Kidney epithelial cell (primary cell): Measurements from ENCODE around the gene DNAJB12. TPM values are rescaled to one million over a fixed set of nuclear protein-coding genes. Genes with fewer than 3 reads are reported as not detected.
"Not testable (repeated sequence)": the region's sequence is repeated elsewhere in the genome, so short reads cannot be mapped to it uniquely, and the experiment has no call there.

ENCODE experiments used
- DNase-seq: peaks from one replicate; pipeline ENCODE4 v3.0.0-alpha.2; 2010; ENCODE audit warnings: low read depth
- H3K27me3 ChIP-seq: 2 replicates; pipeline ENCODE4 v1.6.0; 2011; ENCODE audit warnings: low read length; ENCODE audit not compliant: control insufficient read depth, insufficient read depth
- H3K36me3 ChIP-seq: 2 replicates; pipeline ENCODE4 v1.5.1; 2011; ENCODE audit warnings: low read length; ENCODE audit not compliant: control insufficient read depth, insufficient read depth
- H3K4me3 ChIP-seq: 2 replicates; pipeline ENCODE4 v1.5.1; 2011; ENCODE audit warnings: low read depth, mild to moderate bottlenecking, control low read depth, low read length
- CTCF ChIP-seq: IDR thresholded peaks from 2 replicates; pipeline ENCODE4 v1.5.1; 2011; ENCODE audit warnings: mild to moderate bottlenecking, moderate library complexity, low read length, control low read depth, inconsistent platforms; ENCODE audit not compliant: insufficient read depth, poor library complexity, severe bottlenecking
- total RNA-seq: library from RNA; depleted of rRNA; stranded (reverse); fragments of >200 nt; gene quantifications from 2 replicates; pipeline ENCODE4 v1.2.3, GENCODE V29; 2015

DNAJB12 gene
- 34.4 and 37.9 TPM in 2 replicates for total RNA-seq

- Histone ChIP-seq H3K4me3 (peak within 1 kb of the TSS; percentile 75), H3K27me3 (no peaks in the 10 kb centered on the region), H3K36me3 (no peaks in the 10 kb centered on the region)
- no peak for TF ChIP-seq CTCF
- DNase-seq, result peak; percentile 85
These were observed at the start of gene DNAJB12 for GRCh38 chr10:72354356-72355213. TSS of gene DNAJB12 (minus strand) at chr10:72354919. CDS start at chr10:72354897, 22 bp downstream.

GRCh38 chr10:72395581-72395980, 40.9 kb upstream of the DNAJB12 start:
- not testable (repeated sequence) for H3K27me3 ChIP-seq, DNase-seq, H3K36me3 ChIP-seq, H3K4me3 ChIP-seq

- Histone ChIP-seq H3K4me3 (no peak overlapping the region), H3K27me3 (no peaks in the 10 kb centered on the region), H3K36me3 (no peaks in the 10 kb centered on the region)
- no peak for DNase-seq
- TF ChIP-seq CTCF, result no peak
These were observed 37.9 kb upstream of the DNAJB12 start for GRCh38 chr10:72392571-72392970.

- DNase-seq, result no peak
- no peaks in the 10 kb centered on the region for H3K27me3 ChIP-seq
These were observed 36.0 kb upstream of the DNAJB12 start for GRCh38 chr10:72390764-72391163.

GRCh38 chr10:72389716-72390115, 35.0 kb upstream of the DNAJB12 start:
- Histone ChIP-seq H3K36me3 (no peaks in the 10 kb centered on the region), H3K27me3 (no peaks in the 10 kb centered on the region), H3K4me3 (no peak overlapping the region)
- no peak for TF ChIP-seq CTCF
- DNase-seq, result no peak

More at GRCh38 chr10:72390764-72391163, 36.0 kb upstream of the DNAJB12 start:
- Histone ChIP-seq H3K36me3 (no peaks in the 10 kb centered on the region), H3K4me3 (no peak overlapping the region)
- TF ChIP-seq CTCF, result no peak

- no peak for TF ChIP-seq CTCF
- Histone ChIP-seq H3K4me3 (no peak overlapping the region), H3K27me3 (no peaks in the 10 kb centered on the region), H3K36me3 (no peaks in the 10 kb centered on the region)
- DNase-seq, result no peak
These were observed 34.3 kb upstream of the DNAJB12 start for GRCh38 chr10:72389014-72389413.
